ENCODE measurements around the gene C1QC.
"Not testable (repeated sequence)": the region's sequence is repeated elsewhere in the genome, so short reads cannot be mapped to it uniquely, and the experiment has no call there.

C1QC gene

GRCh38 chr1:22650089-22650693 lies 6.8 kb downstream of the C1QC start:
- no peak for DNase-seq (ENCODE audit: low read depth in 2 of 2)

- DNase-seq (ENCODE audit: low read depth in 2 of 2) = no peak
These were observed 8.8 kb downstream of the C1QC start for GRCh38 chr1:22651941-22652856.

- no peak for DNase-seq (ENCODE audit: low read depth in 2 of 2)
These were observed 9.5 kb downstream of the C1QC start, which contains the start of gene C1QB for GRCh38 chr1:22652881-22653316. Gene C1QB, plus strand, starts transcription at chr1:22653236. Its CDS starts 6,227 bp downstream, at chr1:22659463.

GRCh38 chr1:22654692-22655091 lies 11.3 kb downstream of the C1QC start:
- no peak for DNase-seq (ENCODE audit: low read depth in 2 of 2)

- DNase-seq (ENCODE audit: low read depth in 2 of 2) = no peak
These were observed 15.1 kb downstream of the C1QC start for GRCh38 chr1:22658385-22659163.

- DNase-seq (ENCODE audit: low read depth in 2 of 2) = no peak
These were observed 17.3 kb downstream of the C1QC start for GRCh38 chr1:22660716-22661241.

- no peak for DNase-seq (ENCODE audit: low read depth in 2 of 2)
These were observed 18.4 kb downstream of the C1QC start for GRCh38 chr1:22661880-22662279.

- DNase-seq (ENCODE audit: low read depth in 2 of 2) = no peak
These were observed 18.9 kb downstream of the C1QC start for GRCh38 chr1:22662318-22662717.

GRCh38 chr1:22662986-22663408 lies 19.6 kb downstream of the C1QC start:
- DNase-seq (ENCODE audit: low read depth in 2 of 2) = no peak

- DNase-seq (ENCODE audit: low read depth in 2 of 2) = no peak
These were observed 22.3 kb downstream of the C1QC start for GRCh38 chr1:22665752-22666151.

GRCh38 chr1:22666412-22666811 lies 23.0 kb downstream of the C1QC start:
- DNase-seq (ENCODE audit: low read depth in 2 of 2) = no peak

- not testable (repeated sequence) for DNase-seq (ENCODE audit: low read depth in 2 of 2)
These were observed 25.4 kb downstream of the C1QC start for GRCh38 chr1:22668840-22669239.

GRCh38 chr1:22670352-22670975 lies 27.0 kb downstream of the C1QC start:
- DNase-seq (ENCODE audit: low read depth in 2 of 2) = no peak

GRCh38 chr1:22671999-22672398 lies 28.6 kb downstream of the C1QC start:
- no peak for DNase-seq (ENCODE audit: low read depth in 2 of 2)

GRCh38 chr1:22673486-22674409 lies 30.3 kb downstream of the C1QC start:
- DNase-seq (ENCODE audit: low read depth in 2 of 2) = no peak

- no peak for DNase-seq (ENCODE audit: low read depth in 2 of 2)
These were observed 30.9 kb downstream of the C1QC start for GRCh38 chr1:22674410-22674749.

GRCh38 chr1:22676151-22676550 lies 32.7 kb downstream of the C1QC start:
- DNase-seq (ENCODE audit: low read depth in 2 of 2) = not testable (repeated sequence)

GRCh38 chr1:22676916-22677583 lies 33.6 kb downstream of the C1QC start:
- DNase-seq (ENCODE audit: low read depth in 2 of 2) = no peak

GRCh38 chr1:22677931-22678896 lies 34.8 kb downstream of the C1QC start:
- no peak for DNase-seq (ENCODE audit: low read depth in 2 of 2)
